ENCODE results near the gene PIK3AP1.

The PIK3AP1 gene

GRCh38 chr10:96639899-96640298 is 80.4 kb downstream of the PIK3AP1 start:
- DNase-seq, result no peak

GRCh38 chr10:96638696-96639095 is 81.6 kb downstream of the PIK3AP1 start:
- no peak for DNase-seq

- DNase-seq, result no peak
Measured at GRCh38 chr10:96638120-96638519, 82.2 kb downstream of the PIK3AP1 start.

- no peak for DNase-seq
Measured at GRCh38 chr10:96637709-96638108, 82.6 kb downstream of the PIK3AP1 start.

DNA sequence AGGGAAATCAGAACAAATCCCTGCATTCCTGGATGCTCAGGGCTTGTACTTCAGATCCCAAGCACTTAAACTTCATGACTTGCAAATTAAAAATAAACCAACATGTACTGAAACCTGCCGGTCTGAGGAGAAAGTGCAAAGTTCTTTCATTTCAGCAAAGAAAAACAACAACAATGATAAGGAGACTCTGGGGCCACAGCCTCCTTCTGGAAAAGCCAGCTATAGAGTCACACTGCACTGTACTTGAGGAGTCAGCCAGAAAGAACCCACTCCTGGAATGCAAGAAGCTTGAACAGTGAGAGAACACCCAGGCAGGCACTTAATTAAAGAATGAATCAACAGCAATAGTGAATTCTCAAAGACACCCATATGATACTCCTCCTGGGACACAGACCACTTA is 83.8 kb downstream of the PIK3AP1 start:
- no peak for DNase-seq

GRCh38 chr10:96632974-96633710 is 87.2 kb downstream of the PIK3AP1 start:
- no peak for DNase-seq

GRCh38 chr10:96627292-96627691 is 93.0 kb downstream of the PIK3AP1 start:
- no peak for DNase-seq

DNA sequence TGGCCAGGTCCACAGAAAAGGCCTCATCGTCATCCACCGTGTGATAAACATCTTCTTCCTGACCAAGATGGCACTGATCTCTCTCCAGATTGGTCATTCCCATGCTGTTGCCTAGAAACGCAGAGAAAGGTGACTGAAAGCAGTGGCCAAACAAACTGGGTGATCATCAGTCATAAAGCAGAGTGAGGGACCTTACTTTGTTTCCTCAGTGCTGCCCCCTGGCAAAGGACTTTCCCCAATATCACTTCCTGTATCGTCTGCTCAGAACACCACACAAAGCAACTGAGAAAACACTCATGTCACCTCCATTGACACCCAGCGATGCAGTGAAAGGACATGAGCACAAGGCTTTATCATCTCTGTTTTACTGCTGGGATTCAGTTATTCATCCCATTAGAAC is 93.5 kb downstream of the PIK3AP1 start:
- no peak for DNase-seq

GRCh38 chr10:96625173-96625572 is 95.1 kb downstream of the PIK3AP1 start:
- DNase-seq, result no peak

DNA sequence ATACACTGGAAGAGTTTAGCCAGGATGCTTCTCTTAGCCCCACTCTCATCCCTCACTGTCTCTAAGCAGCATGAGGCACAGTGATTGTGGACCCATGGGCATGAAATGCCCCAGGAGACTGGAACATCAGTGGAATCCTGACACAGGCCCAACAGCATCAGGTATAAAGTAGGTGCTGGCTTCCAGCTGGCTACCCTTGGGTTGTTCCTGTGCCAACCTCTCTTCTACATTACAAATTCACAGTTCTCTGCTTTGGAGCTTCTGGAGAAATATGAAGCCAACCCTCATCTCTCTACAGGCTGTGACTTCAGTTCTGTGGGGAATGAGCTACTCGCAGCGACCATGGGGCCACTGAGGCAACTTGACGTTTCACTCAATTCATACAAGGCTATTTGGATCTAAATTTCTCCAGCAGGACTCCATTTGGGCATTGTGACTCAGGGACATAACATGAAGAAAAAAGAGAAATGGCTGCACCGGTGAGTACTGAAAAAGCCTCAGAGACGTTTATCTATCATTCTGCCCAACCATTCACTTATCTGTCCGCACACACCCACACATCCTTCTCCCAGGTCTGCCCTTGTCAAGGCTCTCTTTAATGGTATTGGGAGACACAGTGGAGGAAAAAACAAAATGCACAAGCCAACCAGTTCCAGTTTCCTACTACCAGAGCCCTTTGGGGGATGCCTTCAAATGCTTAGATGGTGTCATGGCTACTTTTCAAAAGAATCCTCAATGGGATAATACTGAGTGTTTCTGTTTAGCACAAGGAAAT is 98.1 kb downstream of the PIK3AP1 start:
- DNase-seq, result no peak

DNA sequence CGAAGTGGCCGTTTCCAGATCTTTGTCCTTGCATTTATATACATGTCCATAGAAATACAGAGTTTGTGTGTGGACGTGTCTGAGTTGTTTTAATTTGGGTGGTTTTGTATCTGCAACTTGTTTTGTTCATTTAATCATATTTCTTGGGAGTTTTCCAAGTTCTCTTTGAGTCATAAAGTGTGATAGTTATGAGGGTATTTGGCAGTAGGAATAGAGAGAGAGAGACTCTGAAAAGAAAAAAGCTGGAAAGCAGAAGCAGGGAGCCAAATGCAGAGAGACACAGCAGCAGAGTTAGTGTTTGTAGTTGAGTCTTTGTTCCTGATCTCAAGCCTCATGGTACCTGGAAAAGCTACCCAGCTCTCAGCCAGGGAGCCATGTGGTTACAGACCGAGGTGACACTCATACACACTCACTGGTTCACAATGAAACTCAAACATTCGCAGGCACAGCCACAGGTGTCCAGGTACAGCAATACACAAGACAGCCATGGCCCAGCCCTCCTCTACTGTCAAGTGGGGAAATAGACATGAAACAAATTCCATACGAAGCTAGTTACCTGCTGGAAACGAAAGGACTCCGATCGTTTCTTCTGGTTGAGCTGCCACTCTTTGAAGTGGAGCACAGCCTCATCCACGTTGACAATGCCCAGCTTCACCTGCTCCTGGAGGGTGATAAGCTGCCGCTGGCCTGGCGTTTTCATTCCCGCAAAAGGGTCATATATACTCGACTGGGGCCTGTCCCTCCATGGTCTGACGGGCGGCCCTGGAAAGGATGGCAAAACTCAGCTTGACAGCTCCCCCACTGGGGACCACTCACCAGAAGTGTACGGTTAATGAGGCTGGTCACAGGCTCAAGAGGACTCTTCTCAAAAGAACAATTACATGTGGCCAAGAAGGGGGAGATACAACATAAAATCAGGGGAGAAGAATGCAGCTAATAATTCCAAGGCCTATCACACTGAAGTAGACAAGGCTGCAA is 100.2 kb downstream of the PIK3AP1 start:
- no peak for DNase-seq

GRCh38 chr10:96619120-96619519 is 101.2 kb downstream of the PIK3AP1 start:
- DNase-seq, result no peak

DNA sequence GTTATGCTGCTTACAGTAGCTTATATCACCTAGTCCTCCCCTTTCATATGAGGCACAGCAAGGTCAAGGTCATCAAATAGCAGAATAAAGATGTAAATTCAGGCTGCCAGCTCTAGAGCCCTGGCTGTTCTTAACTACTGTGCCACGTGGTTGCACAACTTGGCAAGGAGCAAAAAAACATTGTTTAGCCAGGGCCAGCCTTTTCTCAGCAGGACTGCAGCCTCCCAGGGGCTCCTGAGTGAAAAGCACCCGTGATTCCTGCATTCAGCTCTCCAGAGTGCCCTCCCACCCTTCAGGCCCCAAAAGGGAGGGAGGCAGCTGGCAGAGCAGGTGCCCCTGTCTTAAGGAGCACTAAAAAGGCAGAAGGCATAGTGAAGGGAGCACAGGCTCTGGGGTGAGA is 101.7 kb downstream of the PIK3AP1 start:
- no peak for DNase-seq

- no peak for DNase-seq
Measured at GRCh38 chr10:96616961-96617360, 103.4 kb downstream of the PIK3AP1 start.

- peak; percentile 86 for DNase-seq
Measured at GRCh38 chr10:96614515-96614914, 105.8 kb downstream of the PIK3AP1 start.

- no peak for DNase-seq
Measured at GRCh38 chr10:96613576-96613975, 106.7 kb downstream of the PIK3AP1 start.

DNA sequence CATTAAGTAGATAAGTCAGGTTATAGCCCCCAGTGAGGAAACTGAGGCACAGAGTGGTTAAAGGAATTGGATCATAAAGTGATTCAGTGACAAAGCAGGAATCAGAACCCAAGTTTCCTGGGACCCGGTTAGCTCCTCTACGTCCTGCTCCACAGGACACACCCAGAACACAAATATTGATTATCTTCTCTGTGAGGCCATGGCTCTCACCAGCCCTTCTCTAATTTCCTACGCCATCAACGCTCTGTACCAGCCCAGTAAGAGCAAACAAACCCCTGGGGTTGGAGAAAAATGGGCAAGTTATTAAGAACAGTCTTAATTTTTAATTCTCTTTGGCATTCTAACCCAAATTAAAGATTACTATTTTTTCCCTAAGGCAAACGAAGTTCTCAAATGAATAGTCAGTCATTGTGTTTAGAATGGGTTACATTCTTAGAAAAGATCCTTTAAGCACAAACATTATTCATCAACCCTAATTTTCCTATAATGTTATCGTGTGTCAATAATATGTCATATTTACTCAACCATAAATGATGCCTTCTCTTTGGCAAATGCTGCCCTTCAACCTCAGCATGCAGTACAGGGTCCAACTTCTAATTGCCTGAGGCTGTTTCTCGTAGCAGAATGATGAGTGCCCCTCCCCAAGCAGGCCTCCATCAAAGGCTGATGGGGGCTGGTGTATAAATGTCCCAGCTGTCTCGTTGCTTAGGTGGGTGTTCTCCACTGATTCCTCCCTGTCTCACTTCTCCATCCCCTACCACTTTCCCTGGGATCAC is 108.1 kb downstream of the PIK3AP1 start:
- DNase-seq, result no peak

DNA sequence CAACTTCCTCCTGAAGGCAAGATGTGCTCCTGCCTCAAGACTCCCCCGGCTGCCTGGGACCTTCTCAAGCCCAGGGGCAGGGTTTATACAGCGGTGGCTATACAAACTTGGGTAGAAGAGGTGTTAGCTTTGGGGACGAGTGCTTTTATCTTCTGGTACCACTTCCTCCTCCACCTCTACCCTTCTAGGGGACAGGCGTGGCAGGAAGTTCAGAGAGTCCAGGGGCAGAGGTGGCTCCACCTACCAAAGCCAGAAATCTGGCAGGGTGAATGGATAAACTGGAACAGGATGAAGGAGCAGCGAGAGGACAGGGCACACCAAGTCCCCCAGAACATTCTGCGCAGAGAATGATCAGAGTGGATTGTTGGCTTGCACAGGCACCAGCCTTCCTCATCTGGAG is 109.5 kb downstream of the PIK3AP1 start:
- no peak for DNase-seq

DNA sequence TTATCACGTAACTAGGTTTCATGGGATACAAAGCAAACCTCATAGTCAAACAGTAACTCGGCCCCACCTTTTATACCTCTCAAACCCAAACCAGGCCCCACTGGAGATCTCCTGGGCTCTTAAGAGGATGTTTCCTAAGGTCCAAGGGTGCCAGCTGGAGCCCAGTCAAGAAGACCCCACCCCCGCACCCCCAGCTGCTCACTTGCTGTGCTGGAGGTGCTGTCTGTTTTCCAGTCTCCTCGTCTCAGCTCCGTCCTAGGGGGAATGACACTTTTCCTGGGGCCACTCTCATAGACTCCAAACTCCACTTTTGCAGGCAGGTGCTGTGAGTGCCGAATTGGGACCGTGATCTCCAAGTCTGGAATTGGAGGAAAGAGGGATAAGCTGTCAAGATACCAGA is 110.8 kb downstream of the PIK3AP1 start:
- DNase-seq, result no peak

GRCh38 chr10:96608805-96609204 is 111.5 kb downstream of the PIK3AP1 start:
- no peak for DNase-seq

DNA sequence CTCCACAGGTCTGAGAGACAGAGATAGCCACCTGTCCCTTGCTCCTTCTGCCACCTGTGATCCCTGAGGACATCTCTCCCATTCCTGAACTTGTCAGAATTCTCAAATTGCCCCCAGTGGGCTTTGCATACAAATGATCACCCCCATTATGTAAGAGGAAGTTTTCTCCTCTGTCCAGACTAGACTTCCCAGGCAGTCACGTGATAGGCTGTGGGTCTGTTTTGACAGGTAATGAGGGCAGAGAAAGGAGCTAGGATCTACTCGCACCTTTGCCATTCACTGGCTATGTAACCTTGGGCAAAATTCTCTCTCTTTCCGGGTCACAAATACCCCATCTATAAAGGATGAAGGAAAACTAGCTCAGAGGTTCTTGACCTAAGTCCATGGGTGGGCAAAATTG is 112.1 kb downstream of the PIK3AP1 start:
- no peak for DNase-seq

GRCh38 chr10:96606946-96607345 is 113.4 kb downstream of the PIK3AP1 start:
- DNase-seq, result no peak

GRCh38 chr10:96606216-96606615 is 114.1 kb downstream of the PIK3AP1 start:
- no peak for DNase-seq

Data from NCI-H1694 (cell line).